Stimulated activated CD8-positive, alpha-beta memory T cell treated with anti-CD3 and anti-CD28 coated beads, Interleukin-4, amount 100 ng/mL, for 24 hours (primary cell): Measurements from ENCODE around the gene SEMA6A.

ENCODE experiments used
- DNase-seq: peaks from one replicate; pipeline ENCODE4 v3.0.0-alpha.2; 2020; ENCODE audit warnings: low read depth

Gene SEMA6A

GRCh38 chr5:116522356-116523136 is 52.1 kb downstream of the SEMA6A start:
- DNase-seq: no peak

GRCh38 chr5:116521173-116521872 is 53.3 kb downstream of the SEMA6A start:
- no peak for DNase-seq

- DNase-seq: no peak
These were observed 53.9 kb downstream of the SEMA6A start for GRCh38 chr5:116520771-116521170.

- no peak for DNase-seq
These were observed 56.2 kb downstream of the SEMA6A start for GRCh38 chr5:116518423-116518822.

GRCh38 chr5:116517488-116517887 is 57.1 kb downstream of the SEMA6A start:
- DNase-seq: no peak

GRCh38 chr5:116516021-116516420 is 58.6 kb downstream of the SEMA6A start:
- DNase-seq: no peak

- no peak for DNase-seq
These were observed 60.1 kb downstream of the SEMA6A start for GRCh38 chr5:116514421-116514970.

- DNase-seq: no peak
These were observed 64.1 kb downstream of the SEMA6A start for GRCh38 chr5:116510517-116510916.

GRCh38 chr5:116509483-116510244 is 65.0 kb downstream of the SEMA6A start:
- no peak for DNase-seq

- no peak for DNase-seq
These were observed 65.8 kb downstream of the SEMA6A start for GRCh38 chr5:116508835-116509234.

GRCh38 chr5:116507941-116508655 is 66.5 kb downstream of the SEMA6A start:
- no peak for DNase-seq

- DNase-seq: no peak
These were observed 67.5 kb downstream of the SEMA6A start for GRCh38 chr5:116507051-116507537.

GRCh38 chr5:116506488-116506887 is 68.1 kb downstream of the SEMA6A start:
- DNase-seq: no peak

- DNase-seq: no peak
These were observed 69.9 kb downstream of the SEMA6A start for GRCh38 chr5:116504593-116505166.

- no peak for DNase-seq
These were observed 72.0 kb downstream of the SEMA6A start for GRCh38 chr5:116502616-116503015.

- DNase-seq: no peak
These were observed 72.5 kb downstream of the SEMA6A start for GRCh38 chr5:116502138-116502537.

- no peak for DNase-seq
These were observed 76.0 kb downstream of the SEMA6A start for GRCh38 chr5:116498503-116499048.

- no peak for DNase-seq
These were observed 77.0 kb downstream of the SEMA6A start for GRCh38 chr5:116497631-116498030.

GRCh38 chr5:116495786-116496357 is 78.8 kb downstream of the SEMA6A start:
- no peak for DNase-seq

- DNase-seq: no peak
These were observed 79.7 kb downstream of the SEMA6A start for GRCh38 chr5:116494784-116495450.
